Measurements from ENCODE around the gene ZC3H18.
A peak's percentile ranks its signal among the peaks of the same experiment; 100 is the strongest.

The ZC3H18 gene

GRCh38 chr16:88614818-88615580 lies 44.8 kb downstream of the ZC3H18 start:
- no peak overlapping the region for H2BK5ac ChIP-seq (ENCODE audit: low read length)
- H2BK15ac ChIP-seq (replicated peaks; ENCODE audit: low read depth), result no peak overlapping the region
- no peaks in the 10 kb centered on the region for H3K4me1 ChIP-seq (ENCODE audit: control insufficient read depth, low read depth, low read length)
- WGBS (ENCODE audit: extremely low coverage, insufficient coverage, low lambda C conversion rate), result no CpG with 5 or more reads among the region's 19 CpGs
- no peak overlapping the region for H3K4ac ChIP-seq (ENCODE audit: low read depth, low read length)
- H4K5ac ChIP-seq (ENCODE audit: low read length), result no peak overlapping the region
- no peak overlapping the region for H3K4me2 ChIP-seq (ENCODE audit: low read length)
- H3K27me3 ChIP-seq (ENCODE audit: insufficient read depth, low read length, poor library complexity), result no peaks in the 10 kb centered on the region
- no peak overlapping the region for H2AK5ac ChIP-seq (ENCODE audit: low read length)
- H3K23ac ChIP-seq (ENCODE audit: low read length), result no peak overlapping the region
- H3K56ac ChIP-seq (ENCODE audit: low read length), result no peak overlapping the region
- no peak overlapping the region for H3K27ac ChIP-seq (ENCODE audit: low read depth, low read length)
- no peak overlapping the region for H2BK120ac ChIP-seq (ENCODE audit: low read depth, low read length)
- H3K9ac ChIP-seq (ENCODE audit: low read length), result no peak overlapping the region
- H3K79me1 ChIP-seq (ENCODE audit: low read length), result peaks cover 13% of the 10 kb centered on the region
- H3K18ac ChIP-seq (ENCODE audit: low read length), result no peak overlapping the region
- H3K4me3 ChIP-seq (ENCODE audit: low read length), result no peak overlapping the region
- peaks cover 3% of the 10 kb centered on the region for H3K79me2 ChIP-seq (ENCODE audit: control insufficient read depth, insufficient read depth, low read length)
- H3K36me3 ChIP-seq (ENCODE audit: control insufficient read depth, insufficient read depth, low read length), result peaks cover 4% of the 10 kb centered on the region
- H4K8ac ChIP-seq (ENCODE audit: low read depth, low read length), result no peak overlapping the region
- no peak for DNase-seq

- Histone ChIP-seq H4K5ac (ENCODE audit: low read length) (no peak overlapping the region), H3K9ac (ENCODE audit: low read length) (no peak overlapping the region), H3K18ac (ENCODE audit: low read length) (no peak overlapping the region), H3K56ac (ENCODE audit: low read length) (no peak overlapping the region), H2BK5ac (ENCODE audit: low read length) (no peak overlapping the region), H3K27ac (ENCODE audit: low read depth, low read length) (no peak overlapping the region), H3K4ac (ENCODE audit: low read depth, low read length) (no peak overlapping the region), H3K27me3 (ENCODE audit: insufficient read depth, low read length, poor library complexity) (no peaks in the 10 kb centered on the region), H3K4me3 (ENCODE audit: low read length) (no peak overlapping the region), H3K4me2 (ENCODE audit: low read length) (no peak overlapping the region), H3K4me1 (ENCODE audit: control insufficient read depth, low read depth, low read length) (no peaks in the 10 kb centered on the region), H4K8ac (ENCODE audit: low read depth, low read length) (no peak overlapping the region), H2BK120ac (ENCODE audit: low read depth, low read length) (no peak overlapping the region), H3K79me2 (ENCODE audit: control insufficient read depth, insufficient read depth, low read length) (peaks cover 3% of the 10 kb centered on the region), H3K36me3 (ENCODE audit: control insufficient read depth, insufficient read depth, low read length) (peaks cover 5% of the 10 kb centered on the region), H3K23ac (ENCODE audit: low read length) (no peak overlapping the region), H2AK5ac (ENCODE audit: low read length) (no peak overlapping the region), H2BK15ac (replicated peaks; ENCODE audit: low read depth) (no peak overlapping the region), H3K79me1 (ENCODE audit: low read length) (peaks cover 13% of the 10 kb centered on the region)
- WGBS (ENCODE audit: extremely low coverage, insufficient coverage, low lambda C conversion rate), result no CpG with 5 or more reads among the region's 13 CpGs
- no peak for DNase-seq
Measured at GRCh38 chr16:88616320-88616719, 46.1 kb downstream of the ZC3H18 start.

- DNase-seq, result no peak
- WGBS (ENCODE audit: extremely low coverage, insufficient coverage, low lambda C conversion rate), result no CpG with 5 or more reads among the region's 12 CpGs
- Histone ChIP-seq H3K79me1 (ENCODE audit: low read length) (peaks cover 13% of the 10 kb centered on the region), H3K9ac (ENCODE audit: low read length) (no peak overlapping the region), H2BK120ac (ENCODE audit: low read depth, low read length) (no peak overlapping the region), H3K27ac (ENCODE audit: low read depth, low read length) (peak overlapping the region; percentile 16), H3K56ac (ENCODE audit: low read length) (no peak overlapping the region), H4K8ac (ENCODE audit: low read depth, low read length) (no peak overlapping the region), H3K4me1 (ENCODE audit: control insufficient read depth, low read depth, low read length) (no peaks in the 10 kb centered on the region), H3K4me2 (ENCODE audit: low read length) (no peak overlapping the region), H4K5ac (ENCODE audit: low read length) (no peak overlapping the region), H3K27me3 (ENCODE audit: insufficient read depth, low read length, poor library complexity) (no peaks in the 10 kb centered on the region), H2AK5ac (ENCODE audit: low read length) (no peak overlapping the region), H3K4me3 (ENCODE audit: low read length) (no peak overlapping the region), H3K36me3 (ENCODE audit: control insufficient read depth, insufficient read depth, low read length) (peaks cover 5% of the 10 kb centered on the region), H3K4ac (ENCODE audit: low read depth, low read length) (no peak overlapping the region), H2BK15ac (replicated peaks; ENCODE audit: low read depth) (no peak overlapping the region), H3K79me2 (ENCODE audit: control insufficient read depth, insufficient read depth, low read length) (peaks cover 3% of the 10 kb centered on the region), H3K18ac (ENCODE audit: low read length) (no peak overlapping the region), H2BK5ac (ENCODE audit: low read length) (no peak overlapping the region), H3K23ac (ENCODE audit: low read length) (no peak overlapping the region)
Measured at GRCh38 chr16:88616736-88617135, 46.5 kb downstream of the ZC3H18 start.

GRCh38 chr16:88617268-88618031 lies 47.2 kb downstream of the ZC3H18 start:
- Histone ChIP-seq H4K8ac (ENCODE audit: low read depth, low read length) (no peak overlapping the region), H3K9ac (ENCODE audit: low read length) (no peak overlapping the region), H3K18ac (ENCODE audit: low read length) (no peak overlapping the region), H3K4me3 (ENCODE audit: low read length) (no peak overlapping the region), H3K79me1 (ENCODE audit: low read length) (peaks cover 13% of the 10 kb centered on the region), H2BK15ac (replicated peaks; ENCODE audit: low read depth) (no peak overlapping the region), H4K5ac (ENCODE audit: low read length) (no peak overlapping the region), H3K79me2 (ENCODE audit: control insufficient read depth, insufficient read depth, low read length) (peaks cover 3% of the 10 kb centered on the region), H3K56ac (ENCODE audit: low read length) (no peak overlapping the region), H2BK5ac (ENCODE audit: low read length) (no peak overlapping the region), H2BK120ac (ENCODE audit: low read depth, low read length) (no peak overlapping the region), H3K36me3 (ENCODE audit: control insufficient read depth, insufficient read depth, low read length) (peaks cover 5% of the 10 kb centered on the region), H3K4me2 (ENCODE audit: low read length) (no peak overlapping the region), H3K27ac (ENCODE audit: low read depth, low read length) (no peak overlapping the region), H3K27me3 (ENCODE audit: insufficient read depth, low read length, poor library complexity) (no peaks in the 10 kb centered on the region), H2AK5ac (ENCODE audit: low read length) (no peak overlapping the region), H3K4me1 (ENCODE audit: control insufficient read depth, low read depth, low read length) (no peaks in the 10 kb centered on the region), H3K23ac (ENCODE audit: low read length) (no peak overlapping the region), H3K4ac (ENCODE audit: low read depth, low read length) (no peak overlapping the region)
- peak; percentile 63 for DNase-seq
- WGBS (ENCODE audit: extremely low coverage, insufficient coverage, low lambda C conversion rate), result no CpG with 5 or more reads among the region's 20 CpGs

- Histone ChIP-seq H2BK120ac (ENCODE audit: low read depth, low read length) (no peak overlapping the region), H4K8ac (ENCODE audit: low read depth, low read length) (no peak overlapping the region), H3K9ac (ENCODE audit: low read length) (no peak overlapping the region), H3K56ac (ENCODE audit: low read length) (no peak overlapping the region), H3K18ac (ENCODE audit: low read length) (no peak overlapping the region), H4K5ac (ENCODE audit: low read length) (no peak overlapping the region), H2AK5ac (ENCODE audit: low read length) (no peak overlapping the region), H3K79me1 (ENCODE audit: low read length) (peaks cover 9% of the 10 kb centered on the region), H3K4me1 (ENCODE audit: control insufficient read depth, low read depth, low read length) (no peaks in the 10 kb centered on the region), H2BK5ac (ENCODE audit: low read length) (no peak overlapping the region), H3K4ac (ENCODE audit: low read depth, low read length) (no peak overlapping the region), H3K36me3 (ENCODE audit: control insufficient read depth, insufficient read depth, low read length) (peaks cover 8% of the 10 kb centered on the region), H3K4me3 (ENCODE audit: low read length) (no peak overlapping the region), H3K23ac (ENCODE audit: low read length) (no peak overlapping the region), H3K4me2 (ENCODE audit: low read length) (no peak overlapping the region), H3K27ac (ENCODE audit: low read depth, low read length) (no peak overlapping the region), H3K27me3 (ENCODE audit: insufficient read depth, low read length, poor library complexity) (no peaks in the 10 kb centered on the region), H2BK15ac (replicated peaks; ENCODE audit: low read depth) (no peak overlapping the region), H3K79me2 (ENCODE audit: control insufficient read depth, insufficient read depth, low read length) (peaks cover 3% of the 10 kb centered on the region)
- no peak for DNase-seq
- no CpG with 5 or more reads among the region's 20 CpGs for WGBS (ENCODE audit: extremely low coverage, insufficient coverage, low lambda C conversion rate)
Measured at GRCh38 chr16:88618182-88618955, 48.2 kb downstream of the ZC3H18 start.
